Measurements from ENCODE around the gene MORN3. TPM values are rescaled to one million over a fixed set of nuclear protein-coding genes. Genes with fewer than 3 reads are reported as not detected.
A peak's percentile ranks its signal among the peaks of the same experiment; 100 is the strongest.
"Not testable (repeated sequence)": the region's sequence is repeated elsewhere in the genome, so short reads cannot be mapped to it uniquely, and the experiment has no call there.

The MORN3 gene
- total RNA-seq, 1 donor from 2014 or later = 0.41 TPM

GRCh38 chr12:121678305-121678704 is 8.9 kb upstream of the MORN3 start:
- Mint-ChIP-seq H3K27me3 (ENCODE audit: insufficient read depth) (no peaks in the 10 kb centered on the region), H3K4me1 (ENCODE audit: low read depth) (peaks cover 11% of the 10 kb centered on the region), H3K9me3 (no peaks in the 10 kb centered on the region), H3K36me3 (ENCODE audit: low read depth) (no peaks in the 10 kb centered on the region), H3K27ac (no peak overlapping the region), H3K4me3 (no peak overlapping the region)
- no peak for DNase-seq (ENCODE audit: low spot score)
- intact Hi-C loops (cut with micrococcal nuclease) = no loop called here

- Mint-ChIP-seq H3K4me3 (no peak overlapping the region), H3K4me1 (ENCODE audit: low read depth) (peaks cover 19% of the 10 kb centered on the region), H3K9me3 (no peaks in the 10 kb centered on the region), H3K36me3 (ENCODE audit: low read depth) (no peaks in the 10 kb centered on the region), H3K27ac (no peak overlapping the region), H3K27me3 (ENCODE audit: insufficient read depth) (no peaks in the 10 kb centered on the region)
- intact Hi-C loops (cut with micrococcal nuclease) = no loop called here
- DNase-seq (ENCODE audit: low spot score) = no peak
Measured at GRCh38 chr12:121676190-121676589, 6.7 kb upstream of the MORN3 start.

GRCh38 chr12:121673013-121673511 is 3.6 kb upstream of the MORN3 start:
- no peak for DNase-seq (ENCODE audit: low spot score)
- Mint-ChIP-seq H3K36me3 (ENCODE audit: low read depth) (no peaks in the 10 kb centered on the region), H3K9me3 (no peaks in the 10 kb centered on the region), H3K27ac (peak overlapping the region; percentile 97), H3K4me3 (peak overlapping the region; percentile 89), H3K27me3 (ENCODE audit: insufficient read depth) (no peaks in the 10 kb centered on the region), H3K4me1 (ENCODE audit: low read depth) (peaks cover 19% of the 10 kb centered on the region)
- intact Hi-C loops (cut with micrococcal nuclease) = loop anchor here (5.0 kb wide), 2 partner anchors 136 to 376 kb away; partner anchors contain the start of gene CAMKK2

GRCh38 chr12:121668750-121669520 is 519 bp downstream of the MORN3 start:
- no peak overlapping the region for H3K4me3 Mint-ChIP-seq
- H3K4me1 Mint-ChIP-seq (ENCODE audit: low read depth) = peaks cover 44% of the 10 kb centered on the region
- H3K36me3 Mint-ChIP-seq (ENCODE audit: low read depth) = peaks cover 6% of the 10 kb centered on the region
- H3K9me3 Mint-ChIP-seq = no peaks in the 10 kb centered on the region
- intact Hi-C loops (cut with micrococcal nuclease) = no loop called here
- peak overlapping the region; percentile 40 for H3K27ac Mint-ChIP-seq
- H3K27me3 Mint-ChIP-seq (ENCODE audit: insufficient read depth) = no peaks in the 10 kb centered on the region
- DNase-seq (ENCODE audit: low spot score) = peak; percentile 17

- peak overlapping the region; percentile 39 for H3K4me3 Mint-ChIP-seq
- H3K4me1 Mint-ChIP-seq (ENCODE audit: low read depth) = peaks cover 42% of the 10 kb centered on the region
- H3K9me3 Mint-ChIP-seq; DNase-seq (ENCODE audit: low spot score); H3K36me3 Mint-ChIP-seq (ENCODE audit: low read depth); intact Hi-C loops (cut with micrococcal nuclease); H3K27me3 Mint-ChIP-seq (ENCODE audit: insufficient read depth): not testable (repeated sequence)
- peak overlapping the region; percentile 48 for H3K27ac Mint-ChIP-seq
Measured at GRCh38 chr12:121666829-121667228, 2.6 kb downstream of the MORN3 start.

- no peaks in the 10 kb centered on the region for H3K9me3 Mint-ChIP-seq
- H3K4me3 Mint-ChIP-seq = peak overlapping the region; percentile 82
- H3K4me1 Mint-ChIP-seq (ENCODE audit: low read depth) = peaks cover 59% of the 10 kb centered on the region
- peaks cover 8% of the 10 kb centered on the region for H3K36me3 Mint-ChIP-seq (ENCODE audit: low read depth)
- intact Hi-C loops (cut with micrococcal nuclease) = no loop called here
- DNase-seq (ENCODE audit: low spot score) = no peak
- peaks cover 5% of the 10 kb centered on the region for H3K27me3 Mint-ChIP-seq (ENCODE audit: insufficient read depth)
- H3K27ac Mint-ChIP-seq = peak overlapping the region; percentile 77
Measured at GRCh38 chr12:121663610-121663929, 5.9 kb downstream of the MORN3 start.

GRCh38 chr12:121661353-121662105 is 7.9 kb downstream of the MORN3 start:
- H3K9me3 Mint-ChIP-seq; H3K4me3 Mint-ChIP-seq; H3K27me3 Mint-ChIP-seq (ENCODE audit: insufficient read depth); intact Hi-C loops (cut with micrococcal nuclease); DNase-seq (ENCODE audit: low spot score); H3K36me3 Mint-ChIP-seq (ENCODE audit: low read depth): not testable (repeated sequence)
- Mint-ChIP-seq H3K27ac (peak overlapping the region; percentile 52), H3K4me1 (ENCODE audit: low read depth) (peaks cover 74% of the 10 kb centered on the region)

GRCh38 chr12:121657305-121658008 is 12.0 kb downstream of the MORN3 start:
- peak; percentile 15 for DNase-seq (ENCODE audit: low spot score)
- peak overlapping the region; percentile 71 for H3K27ac Mint-ChIP-seq
- no peaks in the 10 kb centered on the region for H3K9me3 Mint-ChIP-seq
- H3K4me3 Mint-ChIP-seq = peak overlapping the region; percentile 26
- peaks cover 16% of the 10 kb centered on the region for H3K36me3 Mint-ChIP-seq (ENCODE audit: low read depth)
- H3K4me1 Mint-ChIP-seq (ENCODE audit: low read depth) = peaks cover 57% of the 10 kb centered on the region
- peaks cover 5% of the 10 kb centered on the region for H3K27me3 Mint-ChIP-seq (ENCODE audit: insufficient read depth)
- intact Hi-C loops (cut with micrococcal nuclease) = loop anchor here (1.0 to 2.0 kb wide), 3 partner anchors 8 to 67 kb away; no protein-coding TSS in a partner anchor

- no peak overlapping the region for H3K4me3 Mint-ChIP-seq
- no peaks in the 10 kb centered on the region for H3K9me3 Mint-ChIP-seq
- peaks cover 17% of the 10 kb centered on the region for H3K36me3 Mint-ChIP-seq (ENCODE audit: low read depth)
- peaks cover 5% of the 10 kb centered on the region for H3K27me3 Mint-ChIP-seq (ENCODE audit: insufficient read depth)
- intact Hi-C loops (cut with micrococcal nuclease) = loop anchor here (2.0 kb wide), 1 partner anchor 65 kb away; no protein-coding TSS in a partner anchor
- peaks cover 45% of the 10 kb centered on the region for H3K4me1 Mint-ChIP-seq (ENCODE audit: low read depth)
- no peak overlapping the region for H3K27ac Mint-ChIP-seq
- no peak for DNase-seq (ENCODE audit: low spot score)
Measured at GRCh38 chr12:121656122-121656521, 13.3 kb downstream of the MORN3 start.

GRCh38 chr12:121653999-121654398 is 15.5 kb downstream of the MORN3 start:
- peaks cover 47% of the 10 kb centered on the region for H3K4me1 Mint-ChIP-seq (ENCODE audit: low read depth)
- no peak overlapping the region for H3K4me3 Mint-ChIP-seq
- DNase-seq (ENCODE audit: low spot score) = no peak
- H3K9me3 Mint-ChIP-seq = no peaks in the 10 kb centered on the region
- H3K36me3 Mint-ChIP-seq (ENCODE audit: low read depth) = peaks cover 26% of the 10 kb centered on the region
- no peak overlapping the region for H3K27ac Mint-ChIP-seq
- intact Hi-C loops (cut with micrococcal nuclease) = no loop called here
- peaks cover under 1% of the 10 kb centered on the region for H3K27me3 Mint-ChIP-seq (ENCODE audit: insufficient read depth)

GRCh38 chr12:121652767-121653497 is 16.5 kb downstream of the MORN3 start:
- intact Hi-C loops (cut with micrococcal nuclease) = no loop called here
- Mint-ChIP-seq H3K27me3 (ENCODE audit: insufficient read depth) (no peaks in the 10 kb centered on the region), H3K27ac (no peak overlapping the region), H3K9me3 (no peaks in the 10 kb centered on the region), H3K36me3 (ENCODE audit: low read depth) (peaks cover 30% of the 10 kb centered on the region), H3K4me3 (no peak overlapping the region), H3K4me1 (ENCODE audit: low read depth) (peaks cover 45% of the 10 kb centered on the region)
- no peak for DNase-seq (ENCODE audit: low spot score)

- no peaks in the 10 kb centered on the region for H3K9me3 Mint-ChIP-seq
- intact Hi-C loops (cut with micrococcal nuclease) = no loop called here
- H3K4me3 Mint-ChIP-seq = no peak overlapping the region
- no peaks in the 10 kb centered on the region for H3K27me3 Mint-ChIP-seq (ENCODE audit: insufficient read depth)
- DNase-seq (ENCODE audit: low spot score) = no peak
- peaks cover 31% of the 10 kb centered on the region for H3K4me1 Mint-ChIP-seq (ENCODE audit: low read depth)
- H3K36me3 Mint-ChIP-seq (ENCODE audit: low read depth) = peaks cover 33% of the 10 kb centered on the region
- no peak overlapping the region for H3K27ac Mint-ChIP-seq
Measured at GRCh38 chr12:121651320-121651719, 18.1 kb downstream of the MORN3 start.
